ENCODE data around the gene BAZ2B. TPM values are rescaled to one million over a fixed set of nuclear protein-coding genes. Genes with fewer than 3 reads are reported as not detected.
"Not testable (repeated sequence)": the region's sequence is repeated elsewhere in the genome, so short reads cannot be mapped to it uniquely, and the experiment has no call there.

The BAZ2B gene
- total RNA-seq, 1 donor from 2014 or later = 81.5 TPM

DNA sequence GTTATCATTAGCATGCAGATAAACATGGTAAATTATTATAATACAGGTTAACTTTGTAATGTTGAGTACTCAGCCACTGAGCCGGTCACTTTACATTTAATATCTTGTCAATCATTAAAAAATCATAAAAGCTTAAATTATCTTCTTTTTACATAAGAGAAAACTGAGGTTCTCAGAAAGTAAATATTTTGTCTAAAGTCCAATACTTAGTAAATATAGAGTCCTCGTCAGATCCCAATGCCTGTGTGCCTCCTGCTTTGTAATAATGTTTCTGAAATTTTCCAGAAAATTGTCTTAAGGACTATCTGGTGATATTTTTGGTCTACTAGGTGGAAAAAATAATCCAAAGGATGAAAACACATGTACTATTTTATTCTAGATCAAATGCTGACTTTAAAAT is 213.6 kb downstream of the BAZ2B start:
- DNase-seq (ENCODE audit: extremely low spot score, unreplicated experiment) = no peak
- TF ChIP-seq, protein P1, sequence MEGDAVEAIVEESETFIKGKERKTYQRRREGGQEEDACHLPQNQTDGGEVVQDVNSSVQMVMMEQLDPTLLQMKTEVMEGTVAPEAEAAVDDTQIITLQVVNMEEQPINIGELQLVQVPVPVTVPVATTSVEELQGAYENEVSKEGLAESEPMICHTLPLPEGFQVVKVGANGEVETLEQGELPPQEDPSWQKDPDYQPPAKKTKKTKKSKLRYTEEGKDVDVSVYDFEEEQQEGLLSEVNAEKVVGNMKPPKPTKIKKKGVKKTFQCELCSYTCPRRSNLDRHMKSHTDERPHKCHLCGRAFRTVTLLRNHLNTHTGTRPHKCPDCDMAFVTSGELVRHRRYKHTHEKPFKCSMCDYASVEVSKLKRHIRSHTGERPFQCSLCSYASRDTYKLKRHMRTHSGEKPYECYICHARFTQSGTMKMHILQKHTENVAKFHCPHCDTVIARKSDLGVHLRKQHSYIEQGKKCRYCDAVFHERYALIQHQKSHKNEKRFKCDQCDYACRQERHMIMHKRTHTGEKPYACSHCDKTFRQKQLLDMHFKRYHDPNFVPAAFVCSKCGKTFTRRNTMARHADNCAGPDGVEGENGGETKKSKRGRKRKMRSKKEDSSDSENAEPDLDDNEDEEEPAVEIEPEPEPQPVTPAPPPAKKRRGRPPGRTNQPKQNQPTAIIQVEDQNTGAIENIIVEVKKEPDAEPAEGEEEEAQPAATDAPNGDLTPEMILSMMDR (IDR thresholded peaks at IDR 0.05) = no peak
- H3K36me3 Mint-ChIP-seq (ENCODE audit: unreplicated experiment) = peaks cover 25% of the 10 kb centered on the region
- no peak overlapping the region for H3K27ac Mint-ChIP-seq (ENCODE audit: unreplicated experiment)
- H3K4me3 Mint-ChIP-seq (ENCODE audit: unreplicated experiment) = no peak overlapping the region
- H3K9me3 Mint-ChIP-seq (ENCODE audit: unreplicated experiment) = no peaks in the 10 kb centered on the region
- H3K27me3 Mint-ChIP-seq (ENCODE audit: unreplicated experiment) = no peaks in the 10 kb centered on the region
- peaks cover 12% of the 10 kb centered on the region for H3K4me1 Mint-ChIP-seq (ENCODE audit: unreplicated experiment)

DNA sequence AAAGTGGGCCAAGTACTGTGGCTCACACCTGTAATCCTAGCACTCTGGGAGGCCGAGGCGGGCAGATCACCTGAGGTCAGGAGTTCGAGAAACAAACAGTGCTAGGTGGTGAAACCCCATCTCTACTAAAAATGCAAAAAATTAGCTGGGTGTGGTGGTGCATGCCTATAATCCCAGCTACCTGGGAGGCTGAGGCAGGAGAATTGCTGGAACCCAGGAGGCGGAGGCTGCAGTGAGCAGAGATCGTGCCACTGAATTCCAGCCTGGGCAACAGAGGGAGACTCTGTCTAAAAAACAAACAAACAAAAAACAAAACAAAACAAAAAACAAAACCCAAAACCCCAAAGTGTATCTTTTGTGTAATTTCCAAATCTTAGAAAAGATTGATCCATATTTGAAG is 214.2 kb downstream of the BAZ2B start:
- Mint-ChIP-seq H3K36me3 (ENCODE audit: unreplicated experiment) (peaks cover 27% of the 10 kb centered on the region), H3K4me1 (ENCODE audit: unreplicated experiment) (peaks cover 12% of the 10 kb centered on the region)
- H3K4me3 Mint-ChIP-seq (ENCODE audit: unreplicated experiment); H3K27me3 Mint-ChIP-seq (ENCODE audit: unreplicated experiment); H3K9me3 Mint-ChIP-seq (ENCODE audit: unreplicated experiment); H3K27ac Mint-ChIP-seq (ENCODE audit: unreplicated experiment); DNase-seq (ENCODE audit: extremely low spot score, unreplicated experiment): not testable (repeated sequence)

DNA sequence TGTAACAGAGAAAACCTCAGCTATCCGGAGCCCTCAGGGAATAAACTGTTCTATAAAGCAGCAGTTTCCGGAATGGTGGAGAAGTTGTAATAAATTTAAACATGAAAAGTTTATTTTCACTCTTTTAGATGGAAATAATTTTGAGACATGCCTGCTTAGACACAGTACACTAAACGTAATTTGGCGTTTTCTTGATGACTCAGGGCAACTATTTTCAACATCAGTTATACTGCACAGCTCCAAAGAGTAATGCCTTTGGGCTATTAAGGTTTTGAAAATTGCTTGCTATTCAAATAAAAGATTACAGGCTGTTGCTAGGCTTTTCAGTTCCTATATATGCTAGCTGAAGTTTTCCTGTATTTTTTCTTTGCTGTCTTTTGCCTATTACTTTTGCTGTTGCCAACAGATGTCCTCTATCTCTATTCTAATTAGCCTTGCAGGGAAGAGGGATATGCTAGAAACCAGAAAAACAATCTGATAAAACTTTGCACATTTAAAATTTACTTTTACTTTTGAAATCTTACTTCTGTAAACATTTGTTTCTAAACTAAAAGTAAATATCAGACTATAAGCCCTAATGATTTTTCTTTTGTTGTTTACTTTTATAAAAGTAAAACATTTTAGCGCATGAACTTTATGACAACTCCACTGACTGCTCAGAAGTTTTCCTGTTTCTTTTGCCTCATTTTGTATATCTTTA is 216.5 kb downstream of the BAZ2B start:
- peaks cover 25% of the 10 kb centered on the region for H3K36me3 Mint-ChIP-seq (ENCODE audit: unreplicated experiment)
- no peaks in the 10 kb centered on the region for H3K27me3 Mint-ChIP-seq (ENCODE audit: unreplicated experiment)
- no peak overlapping the region for H3K4me3 Mint-ChIP-seq (ENCODE audit: unreplicated experiment)
- peak overlapping the region; percentile 41 for H3K27ac Mint-ChIP-seq (ENCODE audit: unreplicated experiment)
- DNase-seq (ENCODE audit: extremely low spot score, unreplicated experiment) = no peak
- TF ChIP-seq, protein P1 (IDR thresholded peaks at IDR 0.05) = no peak
- peaks cover 12% of the 10 kb centered on the region for H3K4me1 Mint-ChIP-seq (ENCODE audit: unreplicated experiment)
- no peaks in the 10 kb centered on the region for H3K9me3 Mint-ChIP-seq (ENCODE audit: unreplicated experiment)

DNA sequence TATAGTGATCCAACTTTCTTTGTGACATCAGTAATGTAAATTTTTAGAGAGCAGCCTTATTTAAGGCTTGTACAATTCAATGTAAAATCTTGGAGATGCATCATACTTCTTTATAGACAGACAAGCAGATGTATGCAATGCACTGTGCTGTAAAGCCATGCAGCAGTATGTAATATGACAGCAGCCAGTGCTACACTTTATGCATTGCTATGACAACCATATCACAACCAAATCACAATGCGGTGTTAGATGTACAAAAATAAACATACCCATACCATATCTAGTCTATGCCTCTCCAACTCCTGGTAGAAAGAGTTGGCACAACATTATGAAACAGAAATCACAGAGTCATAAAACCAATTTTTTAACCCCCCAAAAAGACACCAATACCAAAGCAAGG is 219.5 kb downstream of the BAZ2B start:
- no peaks in the 10 kb centered on the region for H3K27me3 Mint-ChIP-seq (ENCODE audit: unreplicated experiment)

DNA sequence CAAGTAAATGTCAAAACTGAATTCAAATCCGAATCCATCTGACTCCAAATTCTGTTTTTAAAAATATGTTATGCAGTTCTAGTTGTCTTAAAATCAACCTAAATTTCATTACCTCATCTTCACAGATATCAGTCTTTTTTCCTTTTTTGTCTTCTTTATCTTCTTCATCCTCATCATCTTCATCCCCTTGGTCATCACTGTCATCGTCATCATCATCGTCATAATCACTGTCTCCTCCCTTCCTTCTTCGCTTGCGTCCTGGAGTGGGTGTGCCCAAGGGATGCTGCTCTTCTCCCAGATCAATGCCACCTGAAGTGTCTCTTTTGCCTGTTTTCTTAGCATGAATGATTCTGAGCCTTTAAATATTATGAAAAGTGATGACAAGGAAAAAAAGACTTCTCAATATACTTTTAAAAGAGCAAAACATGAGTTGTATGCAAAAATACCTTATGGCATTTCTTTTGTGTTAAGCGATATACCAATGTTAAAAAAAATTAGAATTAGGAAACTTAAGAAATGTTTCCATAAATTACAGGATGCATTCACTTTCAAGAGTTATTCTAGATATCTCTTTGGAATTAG is 233.8 kb downstream of the BAZ2B start:
- no peak overlapping the region for H3K27ac Mint-ChIP-seq (ENCODE audit: unreplicated experiment)
- H3K4me1 Mint-ChIP-seq (ENCODE audit: unreplicated experiment) = no peaks in the 10 kb centered on the region
- peaks cover 39% of the 10 kb centered on the region for H3K36me3 Mint-ChIP-seq (ENCODE audit: unreplicated experiment)
- H3K9me3 Mint-ChIP-seq (ENCODE audit: unreplicated experiment) = no peaks in the 10 kb centered on the region
- no peaks in the 10 kb centered on the region for H3K27me3 Mint-ChIP-seq (ENCODE audit: unreplicated experiment)
- no peak overlapping the region for H3K4me3 Mint-ChIP-seq (ENCODE audit: unreplicated experiment)
- DNase-seq (ENCODE audit: extremely low spot score, unreplicated experiment) = no peak
- TF ChIP-seq, protein P1 (IDR thresholded peaks at IDR 0.05) = no peak

More for the DNA sequence above, 219.5 kb downstream of the BAZ2B start:
- Mint-ChIP-seq H3K27ac (ENCODE audit: unreplicated experiment) (no peak overlapping the region), H3K4me1 (ENCODE audit: unreplicated experiment) (peaks cover 12% of the 10 kb centered on the region), H3K36me3 (ENCODE audit: unreplicated experiment) (peaks cover 44% of the 10 kb centered on the region), H3K4me3 (ENCODE audit: unreplicated experiment) (no peak overlapping the region), H3K9me3 (ENCODE audit: unreplicated experiment) (no peaks in the 10 kb centered on the region)
- DNase-seq (ENCODE audit: extremely low spot score, unreplicated experiment) = no peak
- TF ChIP-seq, protein P1 (IDR thresholded peaks at IDR 0.05) = no peak
